Activated CD4-positive, alpha-beta T cell treated with anti-CD3 and anti-CD28 coated beads, Interleukin-2, Interleukin-4, amounts not matched to agents 100 ng/mL and 50 ng/mL, durations not matched to agents 16 hours and 8 hours (primary cell): ENCODE data around the gene AANAT.
"Not testable (repeated sequence)": the region's sequence is repeated elsewhere in the genome, so short reads cannot be mapped to it uniquely, and the experiment has no call there.

Source experiments
- DNase-seq: peaks from one replicate; pipeline ENCODE4 v3.0.0-alpha.2; 2020; ENCODE audit warnings: low spot score

AANAT gene

DNA sequence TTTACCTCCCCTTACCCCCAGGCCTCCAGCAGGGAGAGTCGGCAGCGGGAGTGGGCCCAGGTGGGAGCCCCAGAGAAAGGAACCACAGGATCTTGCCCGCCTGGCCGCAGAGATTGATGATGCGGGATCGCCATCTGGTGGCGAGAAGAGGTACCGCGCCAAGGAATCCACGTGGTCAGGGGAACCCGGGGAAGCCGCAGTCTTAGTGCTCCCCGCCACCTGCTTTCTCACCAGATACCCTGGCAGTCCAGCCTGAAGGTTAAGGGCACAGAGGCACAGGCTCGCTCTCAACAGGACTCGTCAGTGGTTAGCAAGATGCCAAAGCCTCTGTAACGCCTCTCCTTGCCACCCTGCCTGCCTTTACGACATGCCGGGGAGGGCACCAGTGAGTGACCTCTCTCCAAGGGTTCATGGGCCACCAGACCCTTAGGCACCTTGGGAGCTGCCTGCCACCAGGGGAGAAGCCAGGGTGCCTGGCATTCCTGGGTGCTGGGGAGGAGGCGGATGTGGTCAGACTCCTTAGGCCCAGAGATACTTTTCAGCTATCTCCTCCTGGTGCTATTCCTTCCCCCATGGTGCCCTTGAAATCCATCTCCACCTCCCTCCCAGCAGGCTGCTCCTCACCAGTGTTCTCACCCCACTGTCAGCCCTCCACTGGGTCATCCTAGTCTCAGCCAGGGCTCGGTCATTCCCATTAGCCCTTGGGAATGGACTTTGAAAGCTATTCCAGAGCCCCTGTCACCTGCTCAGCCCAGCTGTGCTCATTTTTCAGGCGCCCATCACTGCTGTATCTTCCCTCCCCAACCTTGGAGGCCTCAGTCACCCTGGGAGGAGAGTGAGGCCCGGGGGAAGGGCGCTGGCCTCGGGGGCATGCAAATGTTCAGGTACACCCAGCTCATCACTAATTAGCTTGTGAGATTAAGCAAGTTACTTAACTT lies 39.3 kb downstream of the AANAT start:
- DNase-seq = peak; percentile 90

GRCh38 chr17:76508472-76509063 lies 41.2 kb downstream of the AANAT start:
- DNase-seq = not testable (repeated sequence)

- no peak for DNase-seq
Observed at GRCh38 chr17:76510831-76511244, 43.4 kb downstream of the AANAT start.

DNA sequence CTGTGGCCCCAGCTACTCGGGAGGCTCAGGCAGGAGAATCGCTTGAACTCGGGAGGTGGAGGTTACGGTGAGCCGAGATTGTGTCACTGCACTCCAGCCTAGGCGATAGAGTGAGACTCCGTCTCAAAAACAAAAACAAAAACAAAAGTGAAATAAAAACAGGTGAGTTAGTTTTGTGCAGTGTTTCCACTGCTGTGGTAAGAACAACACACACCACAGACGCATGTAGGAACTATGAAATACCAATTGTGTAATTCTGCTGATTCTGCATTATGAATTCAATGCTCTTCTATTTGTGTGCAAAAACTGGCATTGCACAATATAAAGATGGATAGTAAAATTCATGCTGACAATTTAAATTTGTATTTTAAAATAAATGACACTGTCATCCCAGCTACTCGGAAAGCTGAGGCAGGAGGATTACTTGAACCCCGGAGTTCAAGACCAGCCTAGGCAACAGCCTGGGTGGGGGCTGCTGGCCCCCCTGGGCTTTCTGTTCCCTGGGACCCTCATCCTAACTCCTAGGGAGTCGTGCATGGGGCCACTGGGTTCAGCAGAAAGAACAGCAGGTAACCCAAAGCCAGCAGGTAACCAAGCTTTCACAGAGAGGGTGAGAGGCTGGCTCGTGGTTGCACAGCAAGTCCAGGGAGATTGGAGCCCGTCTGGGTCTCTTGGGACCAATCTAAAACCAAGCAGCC lies 44.4 kb downstream of the AANAT start:
- no peak for DNase-seq

- DNase-seq = no peak
Observed at GRCh38 chr17:76512366-76513305, 45.2 kb downstream of the AANAT start.

- no peak for DNase-seq
Observed at GRCh38 chr17:76513306-76513692, 45.9 kb downstream of the AANAT start.

DNA sequence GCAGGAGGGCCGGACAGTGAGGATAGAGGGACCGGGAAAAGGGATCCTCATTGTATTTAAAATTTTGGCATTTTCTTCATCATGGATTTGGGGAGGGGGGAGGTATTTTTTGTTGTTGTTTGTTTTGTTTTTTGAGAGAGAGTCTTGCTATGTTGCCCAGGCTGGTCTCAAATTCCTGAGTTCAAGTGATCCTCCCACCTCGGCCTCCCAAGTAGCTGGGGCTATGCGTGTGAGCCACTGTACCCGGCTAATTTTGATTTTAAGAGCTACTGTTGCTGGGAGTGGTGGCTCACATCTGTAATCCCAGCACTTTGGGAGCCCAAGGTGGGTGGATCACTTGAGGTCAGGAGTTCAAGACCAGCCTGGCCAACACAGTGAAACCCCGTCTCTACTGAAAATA lies 47.0 kb downstream of the AANAT start:
- DNase-seq = not testable (repeated sequence)

- DNase-seq = peak; percentile 93
Observed at GRCh38 chr17:76515274-76515949, 48.0 kb downstream of the AANAT start.

DNA sequence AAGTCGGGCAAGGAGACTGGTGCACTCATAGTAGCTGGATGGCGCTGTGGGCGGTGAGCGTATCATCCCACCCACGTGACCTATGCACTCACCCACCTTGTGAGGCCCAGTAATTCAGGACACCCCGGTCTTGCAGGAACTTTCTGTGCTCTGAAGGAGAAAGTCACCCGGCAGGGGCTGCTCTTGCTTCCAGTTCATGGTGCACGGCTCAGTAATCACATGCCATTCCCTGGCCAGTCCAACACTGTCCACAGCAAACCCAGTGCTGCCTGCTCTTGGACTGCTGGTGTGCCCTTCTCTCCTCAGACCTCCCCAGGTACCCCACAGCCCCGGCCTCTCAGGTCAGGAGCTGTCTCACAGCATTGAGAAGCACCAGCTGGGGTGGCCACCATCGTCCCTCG lies 50.2 kb downstream of the AANAT start:
- no peak for DNase-seq

DNA sequence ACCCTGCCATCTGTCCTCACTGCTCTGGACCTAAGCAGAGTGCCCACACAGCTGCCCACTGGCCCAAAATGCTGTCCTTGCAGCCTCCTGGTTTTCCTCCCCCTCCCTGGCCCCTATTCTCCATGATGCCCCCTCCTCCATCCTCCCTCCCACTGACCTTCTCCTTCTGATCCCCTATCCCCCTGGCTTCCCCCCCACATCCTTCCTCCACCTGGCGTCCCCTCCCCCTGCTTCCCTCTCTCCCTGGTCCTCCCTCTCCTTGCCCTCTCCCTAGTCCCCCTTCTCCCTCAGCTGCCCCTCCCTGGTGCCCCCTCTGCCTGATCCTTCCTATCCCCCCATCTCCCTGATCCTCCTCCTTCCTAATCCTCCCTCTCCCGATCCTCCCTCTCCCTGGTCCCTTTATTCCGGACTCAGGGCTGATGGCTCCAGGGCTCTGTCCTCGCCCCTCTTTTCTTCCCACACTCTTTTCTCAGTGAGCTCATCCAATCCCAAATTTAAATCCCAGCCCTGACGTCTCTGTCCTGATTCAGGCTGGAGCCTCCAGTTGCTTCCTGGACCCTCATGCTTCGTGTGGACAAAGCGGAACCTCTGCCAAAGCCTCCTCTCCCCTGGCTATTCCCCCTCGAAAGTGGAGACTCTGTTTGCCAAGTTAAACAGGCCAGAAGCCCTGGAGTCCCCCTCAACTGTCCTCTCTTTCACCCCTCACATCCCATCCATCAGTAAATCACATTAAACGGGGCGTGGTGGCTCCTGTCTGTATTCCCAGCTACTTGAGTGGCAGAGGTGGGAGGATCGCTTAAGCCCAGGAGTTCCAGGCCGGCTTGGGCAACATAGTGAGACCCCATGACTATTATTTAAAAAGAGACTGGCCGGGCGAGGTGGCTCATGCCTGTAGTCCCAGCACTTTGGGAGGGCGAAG lies 51.9 kb downstream of the AANAT start:
- DNase-seq = no peak
